GM19043 (cell line): ENCODE results near the gene MTHFD2L.
A peak's percentile ranks its signal among the peaks of the same experiment; 100 is the strongest.
"Not testable (repeated sequence)": the region's sequence is repeated elsewhere in the genome, so short reads cannot be mapped to it uniquely, and the experiment has no call there.

Source experiments
- ATAC-seq: cut with Tn5 transposase; IDR thresholded peaks from one replicate; pipeline ENCODE4 v1.9.1; 2021; ENCODE audit warnings: low read depth; ENCODE audit not compliant: unreplicated experiment

The MTHFD2L gene

GRCh38 chr4:74328501-74328900 lies 170.6 kb downstream of the MTHFD2L start:
- ATAC-seq, result no peak

GRCh38 chr4:74329307-74329706 lies 171.4 kb downstream of the MTHFD2L start:
- no peak for ATAC-seq

- no peak for ATAC-seq
Measured at GRCh38 chr4:74330295-74330750, 172.4 kb downstream of the MTHFD2L start.

- ATAC-seq, result no peak
Measured at GRCh38 chr4:74331252-74331651, 173.3 kb downstream of the MTHFD2L start.

GRCh38 chr4:74331944-74332343 lies 174.0 kb downstream of the MTHFD2L start:
- no peak for ATAC-seq

GRCh38 chr4:74334636-74335035 lies 176.7 kb downstream of the MTHFD2L start:
- ATAC-seq, result no peak

- peak; percentile 82 for ATAC-seq
Measured at GRCh38 chr4:74335341-74336021, 177.6 kb downstream of the MTHFD2L start.

GRCh38 chr4:74338792-74339333 lies 180.9 kb downstream of the MTHFD2L start:
- no peak for ATAC-seq

GRCh38 chr4:74339501-74339900 lies 181.6 kb downstream of the MTHFD2L start:
- no peak for ATAC-seq

GRCh38 chr4:74340421-74340820 lies 182.5 kb downstream of the MTHFD2L start:
- not testable (repeated sequence) for ATAC-seq

GRCh38 chr4:74344031-74344430 lies 186.1 kb downstream of the MTHFD2L start:
- no peak for ATAC-seq
